Effector memory CD8-positive, alpha-beta T cell (primary cell): ENCODE results near the gene C7.
A peak's percentile ranks its signal among the peaks of the same experiment; 100 is the strongest.
"Not testable (repeated sequence)": the region's sequence is repeated elsewhere in the genome, so short reads cannot be mapped to it uniquely, and the experiment has no call there.

Experiments
- ATAC-seq: fragments of 150-1000 bp; cut with Tn5 transposase; replicated peaks from 2 replicates; pipeline ENCODE4 v1.10.0; 2021; ENCODE audit warnings: mild to moderate bottlenecking, moderate library complexity
- DNase-seq, 3 experiments: peaks; one replicate each; pipeline ENCODE4 v3.0.0; 2021
- H3K27ac Mint-ChIP-seq, 2 donors: one replicate each; pipeline ENCODE4 v1.8.0; 2022; ENCODE audit warnings: mild to moderate bottlenecking in 2 of 2, mixed read lengths in 2 of 2, moderate library complexity in 2 of 2
- H3K27me3 Mint-ChIP-seq, 2 donors: one replicate each; pipeline ENCODE4 v1.8.0; 2022; ENCODE audit warnings: mixed read lengths in 2 of 2
- H3K36me3 Mint-ChIP-seq: one replicate; pipeline ENCODE4 v1.8.0; 2022; ENCODE audit warnings: mild to moderate bottlenecking, moderate library complexity, mixed read lengths; ENCODE audit not compliant: insufficient read depth
- H3K4me1 Mint-ChIP-seq, 2 donors: one replicate each; pipeline ENCODE4 v1.8.0; 2022; ENCODE audit warnings: low read depth in 2 of 2, mixed read lengths in 2 of 2
- H3K4me3 Mint-ChIP-seq, 2 donors: one replicate each; pipeline ENCODE4 v1.8.0; 2022; ENCODE audit warnings: mild to moderate bottlenecking in 2 of 2, mixed read lengths in 2 of 2, moderate library complexity in 2 of 2
- H3K9me3 Mint-ChIP-seq, 2 donors: one replicate each; pipeline ENCODE4 v1.8.0; 2022; ENCODE audit warnings: mixed read lengths in 2 of 2
- total RNA-seq, 9 experiments: gene quantifications; one replicate each; lab custom pipeline; 2026; lab: John Stamatoyannopoulos, UW

C7 gene
- total RNA-seq = 0 to 0.42 (median 0) reads per million in 9 experiments

DNA sequence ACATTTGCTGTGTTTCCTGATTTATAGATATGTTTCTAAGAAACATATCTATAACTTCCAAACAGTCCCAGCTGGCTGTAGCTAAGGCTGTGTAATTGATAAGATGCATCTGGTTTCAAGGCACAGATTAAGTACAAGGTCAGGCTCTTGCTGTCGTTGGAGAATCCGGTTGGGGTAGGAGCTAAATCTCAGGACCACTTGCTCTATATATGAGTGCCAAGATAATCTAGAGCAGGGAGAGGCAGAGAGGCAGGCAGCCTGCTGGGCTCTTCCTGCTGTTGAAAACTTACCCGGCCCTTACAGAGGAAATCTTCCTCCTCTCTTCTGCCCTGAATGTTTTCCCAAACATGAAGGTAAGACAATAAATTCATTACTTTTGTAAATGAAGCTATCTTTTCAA, at the start of gene C7:
Gene C7, plus strand, starts transcription at position 234 of the 400 bp plus-strand sequence. Its CDS starts 114 bp downstream, at position 348.
- peaks cover 36 to 43% of the 10 kb centered on the region in 2 donors for H3K27me3 Mint-ChIP-seq
- no peak within 1 kb of the TSS for H3K27ac Mint-ChIP-seq
- peaks cover 0 to 4% of the 10 kb centered on the region in 2 donors for H3K4me1 Mint-ChIP-seq
- H3K36me3 Mint-ChIP-seq = no peaks in the 10 kb centered on the region
- no peak for ATAC-seq
- no peaks in the 10 kb centered on the region for H3K9me3 Mint-ChIP-seq
- no peak within 1 kb of the TSS for H3K4me3 Mint-ChIP-seq
- no peak for DNase-seq

DNA sequence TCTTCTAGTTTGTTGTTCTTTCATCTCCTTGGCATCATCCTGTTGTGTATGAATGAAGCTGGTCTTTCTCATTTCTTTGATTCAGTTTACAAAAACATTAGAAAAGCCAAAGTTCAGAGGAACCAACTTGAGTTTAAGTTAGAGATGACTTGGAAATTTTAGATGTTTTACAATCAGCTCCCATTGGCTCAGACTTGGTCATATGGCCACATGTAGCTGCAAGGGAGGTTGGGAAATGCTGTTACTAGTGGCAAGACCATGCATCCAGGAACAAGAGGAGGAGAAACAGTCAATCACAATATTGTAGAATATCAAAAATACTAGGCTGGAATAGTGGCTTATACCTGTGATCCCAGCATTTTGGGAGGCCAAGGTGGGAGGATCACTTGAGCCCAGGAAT, 48.6 kb upstream of the C7 start:
- no peak overlapping the region for H3K27ac Mint-ChIP-seq
- H3K36me3 Mint-ChIP-seq = no peaks in the 10 kb centered on the region
- DNase-seq = no peak
- no peaks in the 10 kb centered on the region for H3K4me1 Mint-ChIP-seq
- ATAC-seq = no peak
- H3K9me3 Mint-ChIP-seq = no peaks in the 10 kb centered on the region
- no peak overlapping the region for H3K4me3 Mint-ChIP-seq
- no peaks in the 10 kb centered on the region for H3K27me3 Mint-ChIP-seq

DNA sequence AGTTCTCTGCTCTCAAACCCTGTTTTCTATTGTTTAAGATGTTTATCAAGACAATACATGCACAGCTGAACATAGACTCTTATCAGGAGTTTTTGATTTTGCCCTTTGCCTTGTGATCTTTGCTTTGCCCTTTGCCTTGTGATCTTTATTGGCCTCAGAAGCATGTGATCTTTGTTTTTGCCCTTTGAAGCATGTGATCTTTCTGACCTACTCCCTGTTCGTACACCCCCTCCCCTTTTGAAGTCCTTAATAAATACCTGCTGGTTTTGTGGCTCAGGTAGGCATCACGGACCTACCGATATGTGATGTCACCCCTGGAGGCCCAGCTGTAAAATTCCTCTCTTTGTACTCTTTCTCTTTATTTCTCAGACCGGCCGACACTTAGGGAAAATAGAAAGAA, 44.3 kb upstream of the C7 start:
- not testable (repeated sequence) for H3K36me3 Mint-ChIP-seq, DNase-seq, H3K4me3 Mint-ChIP-seq, H3K27ac Mint-ChIP-seq, H3K4me1 Mint-ChIP-seq, ATAC-seq, H3K9me3 Mint-ChIP-seq
- peaks cover 1 to 15% of the 10 kb centered on the region in 2 donors for H3K27me3 Mint-ChIP-seq

DNA sequence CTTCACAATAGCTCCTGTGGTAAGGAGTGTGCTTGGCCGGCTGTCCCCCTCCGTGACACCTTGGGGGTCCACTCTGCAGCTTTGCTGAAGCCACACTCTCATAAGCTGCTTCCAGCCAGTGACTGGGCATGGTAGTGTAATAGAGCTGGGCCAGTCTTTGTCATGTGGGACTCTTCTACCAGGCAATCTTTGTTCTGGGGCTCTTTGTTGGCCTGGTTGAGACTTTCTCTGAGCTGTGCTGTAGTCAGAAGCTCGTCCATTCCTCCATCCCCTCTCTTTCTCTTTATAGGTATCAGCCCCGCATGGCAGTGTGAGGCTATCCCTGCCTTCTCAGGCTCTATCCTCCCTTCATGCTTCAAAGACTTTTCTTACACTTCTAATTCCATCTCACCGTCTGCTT, 42.5 kb upstream of the C7 start:
- Mint-ChIP-seq H3K27ac (no peak overlapping the region), H3K4me1 (no peaks in the 10 kb centered on the region), H3K27me3 (peaks cover 12 to 24% of the 10 kb centered on the region in 2 donors), H3K36me3 (peaks cover 2% of the 10 kb centered on the region), H3K9me3 (no peaks in the 10 kb centered on the region), H3K4me3 (no peak overlapping the region)
- DNase-seq (no peak), ATAC-seq (no peak)

DNA sequence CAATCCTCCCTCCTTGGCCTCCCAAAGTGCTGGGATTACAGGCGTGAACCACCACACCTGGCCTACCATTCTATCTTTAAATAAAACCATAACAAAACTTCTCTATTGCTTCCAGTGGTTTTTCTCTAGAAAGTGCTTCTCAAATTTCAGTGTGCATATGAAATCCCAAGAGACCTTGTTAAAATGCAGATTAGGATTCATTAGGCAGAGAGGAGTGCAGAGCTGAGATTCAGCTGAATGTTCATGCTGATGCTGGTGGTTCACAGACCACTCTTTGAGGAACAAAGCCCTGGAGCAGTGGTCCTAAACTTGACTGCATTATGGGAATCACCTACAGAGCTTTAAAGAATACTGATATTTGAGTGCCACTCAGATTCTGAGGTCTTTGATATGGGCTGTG, 39.9 kb upstream of the C7 start:
- DNase-seq (no peak), ATAC-seq (no peak)
- Mint-ChIP-seq H3K4me1 (no peaks in the 10 kb centered on the region), H3K9me3 (no peaks in the 10 kb centered on the region), H3K36me3 (peaks cover 2% of the 10 kb centered on the region), H3K27me3 (peaks cover 21 to 36% of the 10 kb centered on the region in 2 donors), H3K4me3 (no peak overlapping the region), H3K27ac (no peak overlapping the region)

DNA sequence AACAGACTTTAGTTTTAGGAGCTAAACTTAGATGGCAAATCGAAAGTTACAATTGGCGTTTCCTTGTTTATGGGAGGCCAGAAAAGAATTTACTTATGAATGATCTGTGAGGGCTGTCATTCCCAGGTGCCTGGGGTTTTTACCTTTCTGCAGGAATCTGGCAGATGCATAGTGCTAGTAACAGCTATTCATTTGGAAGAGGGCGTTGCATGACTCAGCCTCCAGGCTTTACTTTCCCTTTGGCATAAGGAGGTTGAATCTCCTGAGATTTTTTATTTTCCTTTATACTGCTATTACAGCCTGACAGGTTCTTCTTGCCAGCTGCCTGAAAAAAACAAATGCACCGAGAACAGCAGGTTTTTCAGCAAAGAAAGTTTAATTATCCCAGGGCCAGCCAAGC, 38.1 kb upstream of the C7 start:
- no peaks in the 10 kb centered on the region for H3K9me3 Mint-ChIP-seq
- DNase-seq (no peak), ATAC-seq (no peak)
- no peak overlapping the region for H3K4me3 Mint-ChIP-seq
- H3K4me1 Mint-ChIP-seq = no peaks in the 10 kb centered on the region
- no peak overlapping the region for H3K27ac Mint-ChIP-seq
- H3K27me3 Mint-ChIP-seq = peaks cover 23 to 40% of the 10 kb centered on the region in 2 donors
- H3K36me3 Mint-ChIP-seq = peaks cover 2% of the 10 kb centered on the region

DNA sequence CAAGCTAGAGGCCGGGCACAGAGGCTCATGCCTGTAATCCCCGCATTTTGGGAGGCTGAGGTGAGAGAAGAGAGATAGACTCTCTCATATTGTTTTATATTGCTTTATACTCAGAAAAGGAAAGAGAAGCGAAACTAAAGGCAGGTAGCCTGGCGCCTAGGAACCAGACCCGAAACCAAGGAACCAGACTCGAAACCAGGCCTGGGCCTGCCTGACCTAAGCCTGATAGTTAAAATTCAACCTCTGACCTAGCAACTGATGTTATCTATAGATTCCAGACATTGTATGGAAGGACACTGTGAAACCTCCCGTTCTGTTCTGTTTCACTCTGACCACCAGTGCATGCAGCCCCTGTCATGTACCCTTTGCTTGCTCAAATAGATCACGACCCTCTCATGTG, 37.0 kb upstream of the C7 start:
- not testable (repeated sequence) for H3K4me3 Mint-ChIP-seq, ATAC-seq, H3K9me3 Mint-ChIP-seq, DNase-seq, H3K4me1 Mint-ChIP-seq, H3K36me3 Mint-ChIP-seq, H3K27ac Mint-ChIP-seq
- peaks cover 23 to 44% of the 10 kb centered on the region in 2 donors for H3K27me3 Mint-ChIP-seq

DNA sequence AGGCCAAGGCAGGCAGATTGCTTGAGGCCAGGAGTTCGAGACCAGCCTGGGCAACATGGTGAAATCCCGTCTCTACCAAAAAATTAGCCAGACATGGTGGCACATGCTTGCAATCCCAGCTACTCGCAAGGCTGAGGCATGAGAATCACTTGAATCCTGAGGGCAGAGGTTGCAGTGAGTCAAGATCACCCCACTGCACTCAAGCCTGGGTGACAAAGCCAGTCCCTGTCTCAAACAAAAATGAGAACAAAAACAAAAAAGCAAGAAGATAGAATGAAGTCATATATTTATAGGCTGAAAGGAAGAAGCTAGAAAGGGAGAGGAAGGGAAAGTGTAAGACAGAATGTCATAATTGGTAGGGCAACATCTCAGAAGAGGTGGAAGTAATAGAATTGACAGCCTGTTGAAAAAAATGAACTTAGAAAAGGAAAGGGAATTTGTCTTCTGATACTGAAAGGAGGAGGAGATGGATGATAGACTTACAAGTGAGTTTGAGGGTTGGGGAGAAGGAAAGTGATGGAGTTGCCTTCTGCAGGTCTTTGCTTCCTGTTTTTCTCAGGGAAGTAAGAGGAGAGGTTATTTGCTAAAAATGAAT, 35.9 kb upstream of the C7 start:
- Mint-ChIP-seq H3K4me3 (no peak overlapping the region), H3K4me1 (no peaks in the 10 kb centered on the region), H3K27ac (no peak overlapping the region), H3K36me3 (no peaks in the 10 kb centered on the region), H3K9me3 (no peaks in the 10 kb centered on the region), H3K27me3 (peaks cover 23 to 34% of the 10 kb centered on the region in 2 donors)
- ATAC-seq (no peak), DNase-seq (no peak)

DNA sequence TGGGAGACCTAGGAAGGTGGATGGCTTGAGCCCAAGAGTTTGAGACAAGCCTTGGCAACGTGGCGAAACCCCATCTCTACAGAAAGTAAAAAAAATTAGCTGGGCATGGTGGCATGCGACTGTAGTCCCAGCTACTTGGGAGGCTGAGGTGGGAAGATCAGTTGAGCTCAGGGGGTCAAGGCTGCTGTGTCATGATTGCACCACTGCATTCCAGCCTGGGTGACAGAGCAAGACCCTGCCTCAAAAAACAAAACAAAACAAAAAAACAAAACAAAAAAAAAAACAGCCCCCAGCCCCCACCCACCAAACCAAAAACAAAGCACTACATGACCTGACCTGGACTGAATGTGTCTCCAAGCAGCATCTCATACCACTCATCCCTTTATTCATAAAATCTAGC, 33.3 kb upstream of the C7 start:
- Mint-ChIP-seq H3K4me1 (no peaks in the 10 kb centered on the region), H3K27me3 (peaks cover 12 to 34% of the 10 kb centered on the region in 2 donors), H3K27ac (no peak overlapping the region), H3K4me3 (no peak overlapping the region), H3K9me3 (no peaks in the 10 kb centered on the region), H3K36me3 (no peaks in the 10 kb centered on the region)
- no peak for ATAC-seq
- DNase-seq = no peak

DNA sequence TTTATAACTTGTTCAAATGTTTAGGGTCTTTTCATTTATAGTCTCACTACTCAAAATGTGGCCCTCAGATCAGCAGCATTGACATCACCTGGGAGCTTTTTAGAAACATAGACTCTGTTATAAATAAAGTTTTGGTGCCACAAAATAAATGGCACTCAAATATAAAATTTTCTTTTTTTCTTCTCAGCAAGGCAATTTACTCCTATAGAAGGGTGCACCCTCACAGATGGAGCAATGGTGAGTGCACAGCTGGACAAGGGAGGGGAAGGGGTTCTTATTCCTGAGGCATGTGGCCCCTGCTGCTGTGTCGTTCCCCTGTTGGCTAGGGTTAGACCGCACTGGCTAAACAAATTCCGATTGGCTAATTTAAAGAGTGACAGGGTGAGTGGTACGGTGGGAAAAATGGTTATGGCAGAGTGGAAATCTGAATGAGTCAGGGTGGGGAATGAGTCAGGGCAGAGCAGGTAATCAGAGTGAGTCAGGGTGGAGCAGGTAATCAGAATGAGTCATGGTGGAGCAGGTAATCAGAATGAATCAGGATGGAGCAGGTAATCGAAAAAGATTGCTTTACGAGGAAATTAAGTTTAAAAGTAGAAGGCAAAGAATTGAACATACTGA, 31.8 kb upstream of the C7 start:
- ATAC-seq (no peak), DNase-seq (no peak)
- Mint-ChIP-seq H3K27me3 (peaks cover 16 to 28% of the 10 kb centered on the region in 2 donors), H3K4me3 (no peak overlapping the region), H3K27ac (no peak overlapping the region), H3K36me3 (no peaks in the 10 kb centered on the region), H3K9me3 (no peaks in the 10 kb centered on the region), H3K4me1 (no peaks in the 10 kb centered on the region)

DNA sequence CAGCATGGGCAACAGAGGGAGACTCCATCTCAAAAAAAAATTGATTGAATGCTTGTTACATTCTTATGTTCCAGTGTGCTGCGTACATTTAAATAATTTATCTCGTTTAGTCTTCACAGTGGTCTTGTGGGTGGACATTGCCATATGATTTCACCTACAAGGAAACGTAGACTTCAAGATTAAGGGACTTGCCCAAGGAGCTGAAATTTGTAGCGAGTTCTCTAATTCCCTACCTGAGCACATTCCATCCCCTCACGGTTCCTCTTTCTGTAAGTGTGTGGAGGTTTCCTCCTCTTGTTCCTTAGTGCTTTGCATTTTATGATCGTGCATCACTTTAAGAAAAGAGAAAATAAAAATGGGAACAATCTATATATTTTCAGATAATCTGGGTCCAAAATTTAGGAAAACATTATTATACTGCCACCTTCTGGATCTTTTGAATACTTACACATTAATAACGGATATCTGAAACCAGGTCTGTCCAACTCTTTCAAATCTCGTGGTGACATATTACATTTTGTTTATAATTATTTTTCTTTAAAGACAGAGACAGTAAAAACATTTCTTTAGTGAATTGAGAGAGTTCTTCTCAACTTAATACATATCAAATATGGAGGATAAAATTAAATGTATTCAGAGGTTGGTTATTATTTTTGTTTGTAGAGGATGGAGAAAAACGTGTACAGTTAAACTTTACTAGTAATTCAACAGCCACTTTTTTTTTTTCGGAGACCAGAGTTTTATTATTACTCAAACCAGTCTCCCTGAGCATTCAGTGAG, 29.9 kb upstream of the C7 start:
- H3K27ac Mint-ChIP-seq = no peak overlapping the region
- H3K4me1 Mint-ChIP-seq = no peaks in the 10 kb centered on the region
- H3K36me3 Mint-ChIP-seq = no peaks in the 10 kb centered on the region
- peaks cover 8 to 31% of the 10 kb centered on the region in 2 donors for H3K27me3 Mint-ChIP-seq
- H3K4me3 Mint-ChIP-seq = no peak overlapping the region
- ATAC-seq (peak; percentile 32), DNase-seq (no peak)
- H3K9me3 Mint-ChIP-seq = no peaks in the 10 kb centered on the region

DNA sequence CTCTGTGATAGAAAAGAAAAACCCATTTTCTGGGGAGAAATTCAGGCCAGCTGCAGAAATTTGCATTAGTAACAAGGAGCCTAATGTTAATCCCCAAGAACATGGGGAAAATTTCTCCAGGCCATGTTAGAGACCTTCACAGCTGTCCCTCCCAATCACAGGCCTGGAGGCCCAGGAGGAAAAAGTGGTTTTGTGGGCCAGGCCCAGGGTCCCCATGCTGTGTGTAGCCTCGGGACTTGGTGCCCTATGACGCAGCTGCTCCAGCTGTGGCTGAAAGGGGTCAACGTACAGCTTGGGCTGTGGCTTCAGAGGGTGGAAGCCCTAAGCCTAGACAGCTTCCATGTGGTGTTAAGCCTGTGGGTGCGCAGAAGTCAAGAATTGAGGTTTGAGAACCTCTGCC, 27.0 kb upstream of the C7 start:
- no peak for DNase-seq
- H3K27ac Mint-ChIP-seq = no peak overlapping the region
- H3K4me3 Mint-ChIP-seq = no peak overlapping the region
- peaks cover 6 to 18% of the 10 kb centered on the region in 2 donors for H3K27me3 Mint-ChIP-seq
- H3K9me3 Mint-ChIP-seq = no peaks in the 10 kb centered on the region
- H3K36me3 Mint-ChIP-seq = no peaks in the 10 kb centered on the region
- no peak for ATAC-seq
- H3K4me1 Mint-ChIP-seq = no peaks in the 10 kb centered on the region

DNA sequence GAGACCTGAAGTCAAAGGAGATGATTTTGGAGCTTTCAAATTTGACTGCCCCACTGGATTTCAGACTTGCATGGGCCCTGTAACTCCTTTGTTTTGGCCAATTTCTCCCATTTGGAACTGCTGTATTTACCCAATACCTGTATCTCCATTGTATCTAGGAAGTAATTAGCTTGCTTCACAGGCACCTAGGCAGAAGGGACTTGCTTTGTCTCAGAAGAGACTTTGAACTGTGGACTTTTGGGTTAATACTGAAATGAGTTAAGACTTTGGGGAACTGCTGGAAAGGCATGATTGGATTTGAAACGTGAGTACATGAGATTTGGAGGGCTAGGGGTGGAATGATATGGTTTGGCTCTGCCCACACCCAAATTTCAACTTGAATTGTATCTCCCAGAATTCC, 26.2 kb upstream of the C7 start:
- not testable (repeated sequence) for ATAC-seq, H3K4me1 Mint-ChIP-seq, H3K4me3 Mint-ChIP-seq, DNase-seq, H3K36me3 Mint-ChIP-seq, H3K27ac Mint-ChIP-seq, H3K9me3 Mint-ChIP-seq
- peaks cover 8 to 22% of the 10 kb centered on the region in 2 donors for H3K27me3 Mint-ChIP-seq
